GM21576 (cell line): ENCODE measurements around the gene FER1L5.

ENCODE experiments used
- ATAC-seq: cut with Tn5 transposase; IDR thresholded peaks from one replicate; pipeline ENCODE4 v1.9.1; 2021; ENCODE audit warnings: mild to moderate bottlenecking, moderate library complexity; ENCODE audit not compliant: unreplicated experiment

Gene FER1L5

GRCh38 chr2:96679848-96680247, 37.3 kb downstream of the FER1L5 start:
- ATAC-seq, result no peak

- no peak for ATAC-seq
Observed at GRCh38 chr2:96680561-96681141, 38.1 kb downstream of the FER1L5 start.

- ATAC-seq, result no peak
Observed at GRCh38 chr2:96681540-96681939, 39.0 kb downstream of the FER1L5 start.

GRCh38 chr2:96683307-96683706, 40.7 kb downstream of the FER1L5 start:
- ATAC-seq, result no peak

GRCh38 chr2:96683972-96684820, 41.6 kb downstream of the FER1L5 start:
- ATAC-seq, result no peak

- no peak for ATAC-seq
Observed at GRCh38 chr2:96684883-96685576, 42.5 kb downstream of the FER1L5 start.

GRCh38 chr2:96685577-96686459, 43.3 kb downstream of the FER1L5 start:
- ATAC-seq, result no peak

- ATAC-seq, result no peak
Observed at GRCh38 chr2:96687266-96687665, 44.7 kb downstream of the FER1L5 start.

GRCh38 chr2:96687711-96688640, 45.4 kb downstream of the FER1L5 start:
- no peak for ATAC-seq

GRCh38 chr2:96688649-96689430, 46.3 kb downstream of the FER1L5 start:
- no peak for ATAC-seq

- ATAC-seq, result no peak
Observed at GRCh38 chr2:96689431-96689991, 46.9 kb downstream of the FER1L5 start.

- no peak for ATAC-seq
Observed at GRCh38 chr2:96690306-96691021, 47.9 kb downstream of the FER1L5 start.

- no peak for ATAC-seq
Observed at GRCh38 chr2:96691022-96691612, 48.6 kb downstream of the FER1L5 start.

GRCh38 chr2:96692094-96692971, 49.8 kb downstream of the FER1L5 start:
- no peak for ATAC-seq

GRCh38 chr2:96693286-96694200, 51.0 kb downstream of the FER1L5 start:
- ATAC-seq, result no peak

GRCh38 chr2:96694279-96694678, 51.7 kb downstream of the FER1L5 start:
- ATAC-seq, result no peak
